NOMO-1 treated with DMSO at 0.1 percent for 48 hours (cell line): ENCODE results near the gene AGAP3.

ENCODE experiments used
- DNase-seq: peaks from one replicate; lab custom pipeline; 2025; ENCODE audit not compliant: unreplicated experiment; lab: John Stamatoyannopoulos, UW

The AGAP3 gene

DNA sequence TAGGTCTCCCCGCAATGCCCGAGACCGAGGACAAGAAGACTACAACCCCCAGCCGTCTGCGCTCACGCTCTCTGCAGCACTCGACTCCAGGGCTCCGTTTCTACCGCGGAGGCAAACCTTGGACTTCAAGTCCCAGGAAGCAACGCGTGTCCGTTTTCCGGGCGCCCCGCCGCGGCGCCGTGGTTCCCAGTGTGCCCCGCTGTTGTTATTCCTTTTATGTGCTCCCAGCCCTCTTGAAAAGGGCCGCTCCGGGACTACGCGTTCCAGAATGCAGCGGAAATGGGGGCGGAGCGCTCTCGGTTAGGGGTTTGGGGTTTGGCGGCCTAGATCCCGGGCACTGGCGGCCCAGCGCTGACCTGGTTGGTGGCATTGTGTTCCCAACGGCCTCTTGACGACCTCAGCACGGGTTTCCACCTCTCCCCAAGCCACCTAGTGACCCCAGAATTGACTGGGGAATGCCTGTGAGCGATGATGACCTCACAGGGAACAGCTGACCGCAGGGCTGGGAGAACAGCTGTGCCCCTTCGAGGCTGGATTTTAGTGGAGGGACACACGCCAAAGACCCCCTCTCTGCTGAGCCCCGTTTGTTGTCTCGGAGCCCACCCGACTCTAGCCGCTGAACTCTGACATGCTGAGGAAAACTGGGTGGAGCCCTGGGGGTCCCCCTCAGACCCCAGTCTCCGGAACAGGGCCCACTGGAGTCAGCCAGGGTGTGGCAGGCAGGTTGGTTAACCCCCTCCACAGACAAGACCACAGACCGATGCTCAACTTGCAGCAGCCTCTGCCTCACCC lies 28.1 kb upstream of the AGAP3 start:
- peak; percentile 94 for DNase-seq

DNA sequence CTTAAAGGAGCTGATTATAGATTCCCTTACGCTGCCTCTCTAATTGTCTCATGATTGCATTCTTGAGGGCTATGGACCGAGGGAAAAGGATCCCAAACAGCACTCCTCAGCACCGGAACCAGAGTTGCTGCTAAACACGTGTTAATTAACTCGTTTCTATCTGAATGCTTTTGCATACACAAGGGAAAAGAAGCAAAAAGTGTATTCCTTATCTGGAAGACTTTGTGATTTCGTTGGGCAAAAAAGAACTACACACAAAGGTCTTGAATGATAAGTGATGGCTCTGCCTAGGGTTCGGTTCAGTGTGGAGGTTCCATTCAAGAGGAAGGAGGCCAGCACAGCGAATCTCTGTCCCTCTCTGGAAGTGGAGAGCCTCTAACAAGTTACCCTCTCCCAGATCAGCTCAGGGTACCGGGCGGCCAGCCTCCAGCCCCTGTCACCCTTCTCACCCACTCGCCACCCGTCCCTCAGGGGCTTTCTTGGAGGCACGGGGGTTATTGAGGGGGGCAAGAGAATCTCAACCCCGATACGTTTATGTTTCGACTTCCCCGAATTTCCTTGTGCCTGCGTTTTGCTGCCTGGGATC lies 27.4 kb upstream of the AGAP3 start:
- no peak for DNase-seq

DNA sequence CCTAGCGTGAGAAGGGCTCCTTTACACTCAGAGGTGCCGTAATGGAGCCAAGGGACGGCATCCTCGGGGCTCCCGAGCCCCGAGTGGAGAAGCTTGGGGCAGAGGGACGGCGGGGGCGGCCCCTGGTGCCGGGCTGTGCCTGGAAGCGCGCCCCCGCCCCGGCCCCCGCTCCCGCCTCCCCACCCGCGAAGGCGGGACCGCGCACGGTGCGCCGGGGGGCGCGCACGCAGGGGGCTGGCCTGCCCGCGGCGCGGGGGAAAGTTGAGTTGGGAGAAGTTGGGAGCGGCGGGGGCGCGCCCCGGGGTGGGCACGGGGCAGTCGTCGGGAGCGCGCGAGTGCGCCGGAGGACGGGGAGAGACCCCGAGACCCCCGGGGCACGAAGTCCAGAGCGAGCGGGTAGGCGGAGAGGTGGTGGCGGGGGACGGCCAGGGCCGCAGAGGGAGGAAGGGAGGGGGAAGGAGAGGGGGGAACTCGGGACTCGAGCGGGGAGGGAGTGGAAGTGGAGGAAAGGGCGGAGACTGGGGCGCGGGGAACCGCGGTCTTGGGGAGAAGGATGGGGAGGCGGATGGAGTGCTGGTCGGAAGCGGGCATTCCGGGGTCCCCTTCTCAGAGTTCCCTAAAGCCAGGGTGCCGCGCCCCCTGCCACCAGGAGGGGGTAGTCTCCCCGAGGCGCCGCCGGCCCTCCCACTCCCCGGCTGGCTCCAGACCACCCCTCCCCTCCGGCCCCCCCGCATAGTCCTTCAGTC lies 26.7 kb upstream of the AGAP3 start, which contains the start of gene SLC4A2:
SLC4A2 (plus strand) TSS at position 223 of the 746 bp plus-strand sequence. CDS start 2,399 bp downstream, outside the sequence.
- DNase-seq = peak; percentile 19

DNA sequence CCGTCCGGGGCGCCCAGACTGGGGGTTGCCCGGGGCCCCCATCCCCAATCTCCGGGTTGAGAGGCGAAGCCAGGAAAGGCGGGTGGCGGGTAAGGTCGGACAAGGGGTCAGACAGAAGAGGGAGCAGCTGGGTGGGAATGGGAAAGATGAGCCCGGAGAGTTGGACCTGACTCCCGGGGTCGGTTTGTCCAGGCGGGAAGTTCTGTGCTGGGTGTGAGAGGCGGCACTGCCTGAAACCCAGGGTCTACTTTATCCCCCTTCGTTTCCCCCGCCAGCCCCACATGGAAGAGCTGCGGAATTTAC lies 26.2 kb upstream of the AGAP3 start:
- no peak for DNase-seq

DNA sequence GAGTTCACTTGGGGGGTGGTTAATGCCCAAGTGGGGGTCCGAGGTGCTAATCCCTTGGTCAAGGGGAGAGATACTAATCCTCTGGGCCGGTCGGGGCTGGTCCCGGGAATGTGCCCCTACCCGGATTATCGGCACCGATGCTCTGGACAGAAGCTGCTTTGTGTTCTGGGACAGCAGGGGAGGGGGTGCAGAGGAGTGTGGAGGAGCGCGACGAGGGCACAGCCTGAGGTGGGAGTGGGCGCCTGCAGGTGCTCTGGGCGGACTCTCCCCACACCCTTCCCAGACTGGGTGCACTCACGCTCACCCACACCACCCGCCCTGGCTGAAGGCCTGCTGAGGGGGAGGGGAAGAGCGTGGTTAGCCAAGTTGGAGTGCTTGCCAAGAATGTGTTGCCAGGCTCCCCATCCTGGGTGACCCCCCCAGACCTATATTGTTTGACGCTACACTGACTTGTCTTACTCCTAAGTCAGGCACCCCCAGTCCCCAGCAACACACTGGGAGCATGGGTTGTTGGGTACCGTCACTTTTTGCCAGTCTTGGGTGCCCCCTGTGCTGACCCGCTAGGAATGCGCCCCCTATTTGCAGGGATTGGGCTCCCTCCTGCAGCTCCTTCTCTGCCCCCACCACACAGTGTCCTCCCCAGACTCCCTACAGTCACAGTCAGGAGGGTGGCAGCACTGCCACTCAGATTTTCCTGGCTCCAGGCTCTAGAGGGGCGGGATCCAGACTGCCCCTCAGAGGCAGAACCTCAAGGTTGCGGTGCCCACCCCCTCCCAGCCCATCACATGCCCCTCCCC lies 25.7 kb upstream of the AGAP3 start:
- DNase-seq = no peak

DNA sequence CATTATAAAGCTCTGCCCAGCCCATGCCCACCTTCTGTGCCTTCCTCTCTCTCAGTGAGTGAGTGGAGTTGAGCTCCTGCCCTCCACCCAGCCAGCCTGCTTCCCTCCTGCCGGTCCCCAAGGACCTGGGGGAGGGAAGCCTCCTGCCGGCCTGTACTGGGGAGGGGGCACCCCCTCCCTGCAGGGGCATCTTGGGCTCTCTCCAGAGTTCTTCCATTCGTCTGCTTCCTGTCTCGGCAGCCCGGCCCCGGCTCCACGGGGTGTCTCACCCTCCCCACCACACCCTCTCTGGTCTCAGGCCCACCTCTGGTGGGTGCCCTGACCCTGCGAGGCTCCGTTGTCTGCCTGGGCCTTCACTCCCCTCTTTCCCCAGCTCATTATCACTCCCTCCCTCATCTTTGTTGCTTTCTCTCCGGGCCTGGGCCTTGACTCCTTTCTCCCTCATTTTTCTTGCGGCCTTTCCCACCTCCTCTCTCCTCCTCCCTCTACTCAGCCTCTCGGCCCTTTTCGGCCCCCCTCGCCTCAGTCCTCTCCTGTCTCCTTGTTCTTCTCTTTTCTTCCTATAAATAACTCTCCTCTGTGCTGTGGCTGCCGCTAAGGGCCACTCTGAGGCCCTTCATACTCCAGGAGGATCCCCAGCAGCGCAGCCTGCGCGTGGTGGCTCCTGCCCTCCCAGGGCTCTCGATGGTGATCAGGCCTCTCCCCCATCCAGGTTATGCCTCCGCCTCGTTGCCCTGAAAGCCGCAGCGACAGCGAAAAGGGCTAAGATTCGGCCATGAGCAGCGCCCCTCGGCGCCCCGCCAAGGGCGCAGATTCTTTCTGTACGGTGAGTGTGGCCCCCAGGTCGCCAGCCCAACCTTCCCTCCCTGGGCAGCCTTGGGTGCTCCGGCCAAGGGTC lies 24.8 kb upstream of the AGAP3 start:
- DNase-seq = no peak

DNA sequence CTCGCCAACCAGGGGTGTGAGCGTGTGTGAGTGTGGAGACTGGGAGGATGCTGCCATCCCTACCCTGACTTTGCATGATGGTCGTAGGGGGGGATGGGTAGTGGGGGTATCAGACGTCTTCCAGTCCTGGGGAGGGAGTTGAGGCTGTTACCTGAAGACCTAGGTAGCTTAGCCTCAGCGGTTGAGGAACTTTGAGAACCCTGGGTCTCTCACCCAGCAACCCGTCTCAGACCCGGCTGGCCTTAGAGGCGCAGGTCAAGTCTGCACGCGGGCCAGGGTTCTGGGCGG lies 24.2 kb upstream of the AGAP3 start:
- no peak for DNase-seq

DNA sequence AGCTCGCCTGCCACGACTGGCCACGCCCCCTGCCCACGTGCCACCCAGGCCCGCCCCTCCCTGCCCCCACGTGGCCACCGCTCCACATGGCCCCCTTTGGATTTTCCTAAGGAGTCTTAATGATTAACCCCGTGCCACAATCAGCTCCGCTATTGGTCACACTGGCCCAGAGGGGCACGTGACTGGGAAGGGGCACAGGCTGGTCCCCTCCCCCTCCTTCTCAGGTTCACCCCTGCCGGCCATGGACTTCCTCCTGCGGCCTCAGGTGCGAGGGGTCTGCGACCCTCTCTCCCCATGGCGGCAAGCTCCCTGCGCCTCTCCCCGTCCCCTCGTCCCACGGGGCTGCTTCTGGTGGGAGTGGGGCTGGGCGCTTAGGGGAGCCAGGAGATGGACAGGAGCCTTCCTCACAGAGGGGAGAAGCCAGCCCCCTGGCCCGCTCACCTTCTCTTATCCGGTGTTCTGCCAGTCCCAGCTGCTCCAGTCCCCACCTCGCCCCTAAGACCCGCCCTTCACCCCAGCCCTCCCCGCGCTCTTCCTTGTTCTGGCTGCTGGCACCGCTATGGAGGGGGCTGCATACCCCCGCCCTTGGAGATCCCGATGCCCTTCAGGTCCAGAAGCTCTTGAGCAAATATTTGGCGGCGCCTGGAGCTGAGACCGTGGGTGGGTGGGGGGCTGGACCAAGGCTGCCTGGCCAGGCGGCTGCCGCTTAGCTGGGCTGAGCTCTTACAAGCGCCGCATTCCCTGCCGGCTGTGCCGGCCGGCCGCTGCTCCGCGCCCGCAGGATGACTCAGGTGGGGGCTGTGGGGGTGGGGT lies 23.7 kb upstream of the AGAP3 start:
- DNase-seq = no peak

DNA sequence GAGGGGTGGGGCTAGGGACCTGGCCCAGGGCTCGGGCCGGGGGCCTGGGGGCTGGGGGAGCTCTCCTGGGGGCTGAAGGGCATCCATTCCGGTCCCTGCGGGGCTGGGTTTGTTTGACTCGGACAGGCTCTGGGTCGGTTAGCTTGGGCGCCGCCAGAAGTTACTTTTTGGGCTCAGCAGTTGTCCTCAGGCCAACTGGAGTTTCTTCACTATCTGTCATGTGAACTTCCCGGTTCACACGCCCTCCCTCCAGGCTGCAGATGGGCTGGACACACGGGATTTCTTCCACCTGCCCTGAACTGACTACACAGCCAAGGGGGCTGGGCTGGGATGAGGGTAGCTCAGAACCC lies 23.1 kb upstream of the AGAP3 start:
- DNase-seq = no peak

DNA sequence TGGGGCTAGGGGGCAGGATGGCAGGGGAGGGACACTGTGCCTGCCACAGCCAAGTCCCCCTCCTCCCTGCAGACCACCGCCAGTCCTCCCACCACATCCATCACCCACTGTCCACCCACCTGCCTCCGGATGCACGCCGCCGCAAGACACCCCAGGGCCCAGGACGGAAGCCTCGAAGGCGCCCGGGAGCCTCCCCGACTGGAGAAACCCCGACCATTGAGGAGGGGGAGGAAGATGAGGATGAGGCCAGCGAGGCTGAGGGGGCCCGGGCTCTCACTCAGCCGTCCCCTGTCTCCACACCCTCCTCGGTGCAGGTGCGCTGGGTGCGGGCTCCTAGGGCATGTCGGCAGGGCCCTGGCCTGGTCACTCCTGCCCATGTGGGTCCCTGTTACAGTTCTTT lies 21.8 kb upstream of the AGAP3 start:
- DNase-seq = no peak

DNA sequence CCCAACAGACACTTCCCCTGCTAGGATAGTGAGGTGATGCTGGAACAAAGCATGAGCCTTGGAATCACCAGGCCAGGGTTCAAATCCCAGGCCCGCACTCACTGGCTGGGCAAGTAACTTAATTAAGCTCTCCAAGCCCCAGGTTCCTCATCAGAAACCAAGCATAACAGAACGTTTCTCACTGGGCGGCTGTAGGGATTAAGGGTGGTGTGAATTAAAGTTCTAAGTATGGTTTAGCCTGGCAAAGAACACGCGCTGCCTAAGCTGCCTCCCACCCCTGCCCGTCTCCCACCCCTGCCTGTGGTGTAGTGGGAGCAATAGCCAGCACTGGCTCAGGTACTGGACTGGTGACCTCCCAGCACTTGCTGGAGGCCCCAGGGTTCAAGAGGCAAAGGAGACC lies 21.3 kb upstream of the AGAP3 start:
- DNase-seq = no peak

DNA sequence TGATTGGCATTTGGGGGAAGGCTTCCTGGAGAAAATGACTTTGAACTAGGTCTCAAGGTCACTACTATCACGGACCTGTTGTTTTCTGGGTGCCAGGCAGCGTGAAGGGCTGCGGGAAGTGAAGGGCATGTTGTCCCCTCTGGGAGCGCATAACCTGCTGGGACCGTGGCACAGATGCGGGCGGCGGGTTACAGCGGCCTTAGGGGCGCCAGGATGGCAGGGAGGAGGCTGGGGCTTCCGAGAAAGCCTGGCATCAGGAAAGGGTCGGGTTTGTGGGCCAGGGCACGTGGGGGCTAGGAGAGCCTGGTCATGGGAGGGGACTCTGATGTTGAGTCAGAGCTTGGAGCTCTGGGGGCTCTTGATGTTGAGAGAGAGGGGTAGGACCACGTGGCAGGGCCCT lies 20.8 kb upstream of the AGAP3 start:
- DNase-seq = no peak

DNA sequence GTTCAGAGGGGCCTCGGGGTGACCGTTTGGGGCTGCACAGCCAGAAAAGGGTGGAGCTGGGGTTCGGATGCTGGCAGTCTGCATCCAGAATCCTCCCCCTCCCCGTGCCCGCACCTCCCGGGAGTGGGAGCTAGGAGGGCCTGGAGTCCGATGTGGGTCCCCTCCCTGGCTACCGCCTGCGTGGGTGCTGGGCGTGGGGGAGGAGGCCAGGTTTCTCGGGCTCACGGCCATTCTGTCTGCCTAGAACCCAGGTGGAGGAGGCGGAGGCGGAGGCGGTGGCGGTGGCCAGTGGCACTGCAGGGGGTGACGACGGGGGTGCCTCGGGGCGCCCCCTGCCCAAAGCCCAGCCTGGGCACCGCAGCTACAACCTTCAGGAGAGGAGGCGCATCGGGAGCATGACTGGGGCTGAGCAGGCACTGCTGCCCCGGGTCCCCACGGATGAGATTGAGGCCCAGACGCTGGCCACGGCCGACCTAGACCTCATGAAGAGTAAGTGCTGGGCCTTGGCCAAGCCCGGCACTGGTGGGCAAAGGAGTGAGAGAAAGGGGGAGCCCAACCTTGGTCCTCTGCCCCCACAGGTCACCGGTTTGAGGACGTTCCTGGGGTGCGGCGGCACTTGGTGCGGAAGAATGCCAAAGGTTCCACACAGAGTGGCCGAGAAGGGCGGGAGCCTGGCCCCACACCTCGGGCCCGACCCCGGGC lies 19.9 kb upstream of the AGAP3 start:
- no peak for DNase-seq

DNA sequence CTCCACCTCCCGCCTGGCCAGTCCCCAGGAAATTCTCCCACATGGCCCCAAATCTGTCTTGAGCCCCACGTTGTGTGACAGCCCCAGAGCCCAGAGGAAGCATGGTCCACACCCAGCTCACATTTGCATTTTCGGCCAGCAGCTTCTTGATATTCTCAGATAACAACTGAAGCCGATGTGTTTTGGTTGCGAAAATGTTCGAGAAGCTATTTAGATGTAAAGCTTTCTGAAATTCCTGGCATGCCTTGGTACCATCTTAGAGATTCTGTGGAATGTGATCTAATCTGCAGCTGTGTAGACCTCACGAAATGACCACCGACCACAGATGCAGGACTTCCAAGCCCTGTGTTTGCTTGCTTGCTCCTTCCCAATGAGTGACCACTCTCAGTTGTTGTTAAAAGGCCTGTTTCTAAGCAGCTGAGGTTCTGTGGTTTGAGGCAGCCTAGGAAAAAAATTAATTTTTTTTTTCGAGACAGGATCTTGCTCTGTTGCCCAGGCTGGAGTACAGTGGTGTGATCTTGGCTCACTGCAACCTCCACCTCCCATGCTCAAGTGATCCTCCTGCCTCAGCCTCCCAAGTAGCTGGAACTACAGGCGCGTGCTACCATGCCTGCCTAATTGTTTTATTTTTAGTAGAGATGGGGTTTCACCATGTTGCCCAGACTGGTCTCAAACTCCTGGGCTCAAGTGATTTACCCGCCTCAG lies 18.1 kb upstream of the AGAP3 start:
- DNase-seq = no peak

DNA sequence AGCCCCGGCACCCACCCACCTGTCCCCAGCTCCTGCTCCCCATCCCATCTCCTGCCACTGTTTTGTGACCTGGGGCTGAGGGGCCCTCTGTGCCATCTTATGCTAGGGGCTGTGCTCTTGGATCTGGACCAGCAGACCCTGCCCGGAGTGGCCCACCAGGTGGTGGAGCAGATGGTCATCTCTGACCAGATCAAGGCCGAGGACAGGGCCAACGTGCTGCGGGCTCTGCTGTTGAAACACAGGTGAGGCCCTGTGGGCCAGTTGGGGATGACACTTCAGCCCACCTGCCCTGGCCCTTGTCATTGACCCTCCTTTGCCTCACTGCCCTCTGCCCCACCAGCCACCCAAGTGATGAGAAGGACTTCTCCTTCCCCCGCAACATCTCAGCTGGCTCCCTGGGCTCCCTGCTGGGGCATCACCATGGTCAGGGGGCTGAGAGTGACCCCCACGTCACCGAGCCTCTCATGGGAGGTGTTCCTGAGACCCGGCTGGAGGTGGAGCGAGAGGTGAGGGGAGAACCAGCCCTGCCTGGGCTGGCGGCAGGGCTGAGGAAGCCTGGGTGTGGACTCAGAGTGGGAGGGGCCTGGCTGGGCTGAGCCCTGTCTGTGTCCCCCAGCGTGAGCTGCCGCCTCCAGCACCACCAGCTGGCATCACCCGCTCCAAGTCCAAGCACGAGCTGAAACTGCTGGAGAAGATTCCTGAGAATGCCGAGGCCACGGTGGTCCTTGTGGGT lies 16.3 kb upstream of the AGAP3 start:
- DNase-seq = no peak

DNA sequence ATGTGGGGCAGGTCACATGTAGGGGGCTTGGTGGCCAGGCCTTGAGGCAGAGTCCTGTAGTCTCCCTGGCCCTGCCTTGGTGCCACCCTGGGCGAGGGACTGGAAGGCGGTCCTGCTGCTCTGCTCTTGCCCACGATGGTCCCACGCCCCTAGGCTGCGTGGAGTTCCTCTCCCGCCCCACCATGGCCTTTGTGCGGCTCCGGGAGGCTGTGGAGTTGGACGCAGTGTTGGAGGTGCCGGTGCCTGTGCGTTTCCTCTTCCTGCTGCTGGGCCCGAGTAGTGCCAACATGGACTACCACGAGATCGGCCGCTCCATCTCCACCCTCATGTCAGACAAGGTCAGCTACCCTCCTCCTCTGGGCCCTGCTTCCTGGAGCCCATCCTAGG lies 15.7 kb upstream of the AGAP3 start:
- no peak for DNase-seq

DNA sequence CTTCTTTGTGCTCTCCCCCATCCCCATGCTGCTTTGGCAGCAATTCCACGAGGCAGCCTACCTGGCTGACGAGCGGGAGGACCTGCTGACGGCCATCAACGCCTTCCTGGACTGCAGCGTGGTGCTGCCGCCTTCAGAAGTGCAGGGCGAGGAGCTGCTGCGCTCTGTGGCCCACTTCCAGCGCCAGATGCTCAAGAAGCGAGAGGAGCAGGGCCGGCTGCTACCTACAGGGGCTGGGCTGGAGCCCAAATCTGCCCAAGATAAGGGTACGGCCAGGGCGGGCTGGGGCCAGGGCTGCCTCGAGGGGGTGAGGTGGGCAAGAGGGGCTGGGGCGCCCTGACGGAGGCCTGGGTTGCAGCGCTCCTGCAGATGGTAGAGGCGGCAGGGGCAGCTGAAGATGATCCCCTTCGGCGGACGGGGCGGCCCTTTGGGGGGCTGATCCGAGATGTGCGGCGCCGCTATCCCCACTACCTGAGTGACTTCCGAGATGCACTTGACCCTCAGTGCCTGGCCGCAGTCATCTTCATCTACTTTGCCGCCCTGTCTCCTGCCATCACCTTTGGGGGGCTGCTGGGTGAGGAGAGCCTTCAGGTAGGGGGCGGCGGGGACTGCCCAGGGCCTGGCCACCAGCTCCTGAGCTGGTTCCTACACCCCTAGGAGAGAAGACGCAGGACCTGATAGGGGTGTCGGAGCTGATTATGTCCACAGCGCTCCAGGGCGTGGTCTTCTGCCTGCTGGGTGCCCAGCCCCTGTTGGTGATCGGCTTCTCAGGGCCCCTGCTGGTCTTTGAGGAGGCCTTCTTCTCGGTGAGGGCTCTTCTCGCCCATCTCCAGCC lies 15.0 kb upstream of the AGAP3 start:
- DNase-seq = no peak
